ENCODE measurements around the gene TPCN2.

- TF ChIP-seq POLR2A (IDR thresholded peaks at IDR 0.05; ENCODE audit: extremely low read depth, insufficient read length), result no peak
- TF ChIP-seq, protein P1, sequence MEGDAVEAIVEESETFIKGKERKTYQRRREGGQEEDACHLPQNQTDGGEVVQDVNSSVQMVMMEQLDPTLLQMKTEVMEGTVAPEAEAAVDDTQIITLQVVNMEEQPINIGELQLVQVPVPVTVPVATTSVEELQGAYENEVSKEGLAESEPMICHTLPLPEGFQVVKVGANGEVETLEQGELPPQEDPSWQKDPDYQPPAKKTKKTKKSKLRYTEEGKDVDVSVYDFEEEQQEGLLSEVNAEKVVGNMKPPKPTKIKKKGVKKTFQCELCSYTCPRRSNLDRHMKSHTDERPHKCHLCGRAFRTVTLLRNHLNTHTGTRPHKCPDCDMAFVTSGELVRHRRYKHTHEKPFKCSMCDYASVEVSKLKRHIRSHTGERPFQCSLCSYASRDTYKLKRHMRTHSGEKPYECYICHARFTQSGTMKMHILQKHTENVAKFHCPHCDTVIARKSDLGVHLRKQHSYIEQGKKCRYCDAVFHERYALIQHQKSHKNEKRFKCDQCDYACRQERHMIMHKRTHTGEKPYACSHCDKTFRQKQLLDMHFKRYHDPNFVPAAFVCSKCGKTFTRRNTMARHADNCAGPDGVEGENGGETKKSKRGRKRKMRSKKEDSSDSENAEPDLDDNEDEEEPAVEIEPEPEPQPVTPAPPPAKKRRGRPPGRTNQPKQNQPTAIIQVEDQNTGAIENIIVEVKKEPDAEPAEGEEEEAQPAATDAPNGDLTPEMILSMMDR (IDR thresholded peaks at IDR 0.05; ENCODE audit: low read depth, low read length), result no peak
- no peak for TF ChIP-seq MYC (IDR thresholded peaks at IDR 0.05; ENCODE audit: low read depth, low read length)
These were observed 116.1 kb downstream of the TPCN2 start for GRCh38 chr11:69164824-69165223.
